ENCODE results near the gene P2RX3.
"Not testable (repeated sequence)": the region's sequence is repeated elsewhere in the genome, so short reads cannot be mapped to it uniquely, and the experiment has no call there.

P2RX3 gene

GRCh38 chr11:57403003-57403801, 65.0 kb downstream of the P2RX3 start:
- DNase-seq, result not testable (repeated sequence)

GRCh38 chr11:57403802-57404147, 65.6 kb downstream of the P2RX3 start:
- DNase-seq, result no peak

- peak in 1 of 2 experiments; percentile 12 for DNase-seq
These were observed 67.2 kb downstream of the P2RX3 start for GRCh38 chr11:57405271-57405860.

- DNase-seq, result no peak
These were observed 68.3 kb downstream of the P2RX3 start for GRCh38 chr11:57406337-57406904.

GRCh38 chr11:57407010-57407920, 69.1 kb downstream of the P2RX3 start:
- no peak for DNase-seq

- no peak for DNase-seq
These were observed 69.9 kb downstream of the P2RX3 start for GRCh38 chr11:57407941-57408475.

GRCh38 chr11:57408771-57409170, 70.6 kb downstream of the P2RX3 start:
- DNase-seq, result no peak

GRCh38 chr11:57409321-57410100, 71.4 kb downstream of the P2RX3 start:
- no peak for DNase-seq

GRCh38 chr11:57410287-57410686, 72.1 kb downstream of the P2RX3 start:
- no peak for DNase-seq

- no peak for DNase-seq
These were observed 75.5 kb downstream of the P2RX3 start for GRCh38 chr11:57413681-57414080.

GRCh38 chr11:57414612-57415212, 76.6 kb downstream of the P2RX3 start:
- no peak for DNase-seq

GRCh38 chr11:57416436-57416835, 78.3 kb downstream of the P2RX3 start:
- DNase-seq, result no peak

- no peak for DNase-seq
These were observed 78.9 kb downstream of the P2RX3 start for GRCh38 chr11:57417056-57417455.

GRCh38 chr11:57418131-57418530, 80.0 kb downstream of the P2RX3 start:
- no peak for DNase-seq

GRCh38 chr11:57419146-57419545, 81.0 kb downstream of the P2RX3 start:
- DNase-seq, result no peak

- no peak for DNase-seq
These were observed 82.9 kb downstream of the P2RX3 start for GRCh38 chr11:57421066-57421465.

- no peak for DNase-seq
These were observed 83.7 kb downstream of the P2RX3 start for GRCh38 chr11:57421805-57422204.
